UCSD-AML1 (cell line): ENCODE measurements around the gene PLXNA2.

Experiments used
- DNase-seq: peaks from one replicate; lab custom pipeline; 2025; ENCODE audit not compliant: unreplicated experiment; lab: John Stamatoyannopoulos, UW

Gene PLXNA2

GRCh38 chr1:208163539-208163938 is 80.6 kb downstream of the PLXNA2 start:
- DNase-seq, result no peak

DNA sequence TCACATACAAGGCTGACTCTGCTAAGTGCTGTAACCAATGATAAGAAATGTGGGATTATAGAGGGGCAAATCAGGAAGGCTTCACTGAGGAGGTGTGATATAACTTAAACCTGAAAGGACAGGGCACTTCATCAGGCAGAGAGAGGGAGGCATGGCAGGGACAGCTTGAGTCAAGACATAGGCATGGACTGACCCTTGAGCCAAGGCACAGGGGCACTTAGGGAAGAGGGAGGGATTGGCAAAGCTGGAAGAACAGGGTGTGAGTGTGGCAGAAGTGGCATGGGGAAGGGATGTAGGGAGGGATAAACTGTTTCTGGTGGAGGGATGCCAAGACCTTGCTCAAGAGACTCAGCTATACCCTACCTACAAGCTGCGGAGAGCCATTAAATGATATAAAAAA is 81.3 kb downstream of the PLXNA2 start:
- DNase-seq, result no peak

GRCh38 chr1:208161656-208162375 is 82.4 kb downstream of the PLXNA2 start:
- DNase-seq, result no peak

DNA sequence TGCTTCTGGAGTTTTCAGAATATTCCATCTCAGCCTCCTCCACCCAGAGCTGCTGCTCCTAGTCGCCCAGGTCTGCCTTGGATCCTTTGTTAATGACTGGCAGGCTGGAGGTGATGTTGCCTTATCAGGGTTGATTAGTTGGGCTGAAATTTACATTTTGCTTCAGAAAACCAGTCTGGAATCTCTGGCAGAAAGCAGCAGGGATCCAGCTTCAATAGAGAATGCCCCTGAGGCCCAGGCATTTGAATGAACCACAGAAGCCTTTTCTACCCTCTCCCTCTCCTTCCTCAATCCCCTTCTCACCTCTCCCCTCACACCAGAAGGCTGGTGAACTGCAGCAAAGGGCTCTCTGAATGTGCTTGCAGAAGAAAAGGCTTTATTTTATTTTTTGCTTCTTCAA is 83.2 kb downstream of the PLXNA2 start:
- DNase-seq, result no peak

DNA sequence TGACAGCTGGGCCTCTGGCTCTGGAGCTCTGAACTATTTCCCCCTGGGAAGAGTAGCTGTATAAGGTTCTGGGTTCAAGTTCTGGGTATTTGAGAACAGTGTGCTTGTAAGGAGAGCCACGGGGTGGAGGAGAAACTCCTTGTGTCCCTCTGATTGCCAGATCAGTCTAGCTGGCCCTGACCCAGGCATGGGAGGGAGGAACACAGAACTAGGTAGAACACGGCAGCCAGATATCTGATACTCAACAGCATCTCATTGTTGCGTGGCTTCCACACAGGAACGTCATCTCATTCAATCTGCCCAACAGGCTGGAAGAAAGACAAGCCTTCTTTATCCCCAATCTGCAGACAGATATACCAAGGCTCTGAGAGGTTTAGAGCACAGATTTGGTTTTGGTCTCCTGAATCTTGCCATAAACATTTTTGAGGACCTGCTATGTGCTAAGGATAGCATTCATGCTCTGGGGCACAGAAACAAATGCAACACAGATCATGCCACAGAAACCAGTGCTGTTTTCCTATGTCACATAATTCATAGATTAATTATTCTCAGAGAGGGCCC is 83.8 kb downstream of the PLXNA2 start:
- no peak for DNase-seq

- no peak for DNase-seq
Measured at GRCh38 chr1:208159555-208160258, 84.5 kb downstream of the PLXNA2 start.

DNA sequence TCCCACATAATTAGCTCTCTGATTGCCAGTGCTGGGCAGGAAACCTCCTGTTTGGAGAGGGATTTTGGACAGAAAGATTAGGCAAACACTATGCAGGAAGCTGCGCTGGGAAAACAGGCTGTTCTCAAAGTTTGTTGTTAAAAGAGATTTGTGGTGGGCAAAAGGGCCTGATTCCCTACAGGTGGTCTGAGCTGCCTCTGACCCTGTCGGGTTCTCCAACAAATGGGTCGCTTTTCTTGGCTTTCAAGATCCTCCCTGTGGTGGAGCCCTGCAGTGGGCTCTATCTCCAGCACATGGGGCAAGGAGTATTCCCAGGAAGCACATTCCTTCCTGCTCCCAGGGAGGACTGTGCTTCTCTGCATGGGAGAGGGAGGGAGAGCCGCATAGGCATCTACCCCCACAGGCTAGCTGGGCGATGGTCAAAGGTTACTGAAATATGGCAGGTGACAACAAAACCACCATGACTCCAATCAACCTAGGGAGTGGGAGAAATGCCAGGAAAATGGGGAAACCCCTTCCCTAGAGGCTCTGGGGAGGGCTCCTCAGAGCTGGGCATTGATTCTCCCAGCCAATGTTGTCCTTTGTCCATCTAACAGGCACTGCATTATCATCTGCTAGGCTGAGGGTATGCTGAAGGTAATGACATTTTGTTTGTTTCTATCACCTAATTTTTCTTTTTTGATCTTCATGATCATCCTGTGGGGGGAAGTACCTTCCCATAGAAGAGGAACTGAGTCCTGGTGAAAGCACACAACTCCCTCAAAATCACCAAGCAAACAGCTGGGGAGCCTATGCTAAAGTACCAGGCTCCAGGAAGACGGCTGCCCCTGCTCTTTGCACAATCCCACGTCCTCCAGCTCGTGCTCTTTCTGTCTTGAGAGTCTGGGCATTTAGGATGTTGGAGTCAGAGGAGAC is 85.3 kb downstream of the PLXNA2 start:
- no peak for DNase-seq

- DNase-seq, result no peak
Measured at GRCh38 chr1:208157769-208158168, 86.4 kb downstream of the PLXNA2 start.

DNA sequence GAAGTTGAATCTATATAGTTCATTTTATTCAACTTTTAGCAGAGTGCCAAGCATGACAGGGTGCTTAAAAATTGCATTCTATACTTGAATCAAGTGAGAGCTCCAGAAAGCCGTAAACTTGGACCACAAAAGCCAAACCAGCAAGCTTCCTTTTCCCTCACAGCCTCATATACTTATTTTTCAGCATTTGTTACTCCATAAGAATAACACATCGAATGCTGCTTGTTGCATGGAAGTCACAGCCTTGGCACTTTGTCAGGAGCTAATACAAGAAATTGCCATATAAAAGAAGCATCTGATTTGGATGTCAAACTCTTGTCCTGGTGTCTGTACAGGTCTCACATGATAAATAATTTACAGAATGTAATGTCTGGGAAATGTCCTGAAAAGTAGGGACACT is 87.4 kb downstream of the PLXNA2 start:
- no peak for DNase-seq

- DNase-seq, result no peak
Measured at GRCh38 chr1:208156310-208156709, 87.9 kb downstream of the PLXNA2 start.

- DNase-seq, result no peak
Measured at GRCh38 chr1:208154679-208155642, 89.2 kb downstream of the PLXNA2 start.

- no peak for DNase-seq
Measured at GRCh38 chr1:208154040-208154439, 90.1 kb downstream of the PLXNA2 start.

GRCh38 chr1:208153386-208153785 is 90.8 kb downstream of the PLXNA2 start:
- no peak for DNase-seq

- DNase-seq, result no peak
Measured at GRCh38 chr1:208151728-208152598, 92.2 kb downstream of the PLXNA2 start.

- DNase-seq, result no peak
Measured at GRCh38 chr1:208150833-208151458, 93.2 kb downstream of the PLXNA2 start.

GRCh38 chr1:208149776-208150514 is 94.2 kb downstream of the PLXNA2 start:
- no peak for DNase-seq

DNA sequence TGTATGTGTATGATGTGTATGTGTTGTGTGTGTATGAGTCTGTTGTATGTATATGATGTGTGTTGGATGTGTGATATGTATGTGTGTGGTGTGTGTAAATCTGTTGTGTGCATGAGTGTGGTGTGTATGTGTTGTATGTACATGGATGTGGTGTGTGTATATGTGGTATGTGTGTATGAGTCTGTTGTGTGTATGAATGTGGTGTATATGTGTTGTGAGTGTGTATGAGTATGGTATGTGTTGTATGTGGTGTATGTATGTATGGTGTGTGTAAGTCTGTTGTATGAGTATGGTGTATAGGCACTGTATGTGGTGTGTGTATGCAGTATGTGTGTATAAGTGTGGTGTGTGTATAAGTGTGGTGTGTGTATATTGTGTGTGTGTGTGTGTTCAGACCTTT is 95.0 kb downstream of the PLXNA2 start:
- no peak for DNase-seq

GRCh38 chr1:208148380-208148779 is 95.8 kb downstream of the PLXNA2 start:
- no peak for DNase-seq
